ENCODE results near the gene PHF10. TPM values are rescaled to one million over a fixed set of nuclear protein-coding genes. Genes with fewer than 3 reads are reported as not detected.

The PHF10 gene
- total and polyA plus RNA-seq, 8 donors = 33.5 to 122 (median 106) TPM

DNA sequence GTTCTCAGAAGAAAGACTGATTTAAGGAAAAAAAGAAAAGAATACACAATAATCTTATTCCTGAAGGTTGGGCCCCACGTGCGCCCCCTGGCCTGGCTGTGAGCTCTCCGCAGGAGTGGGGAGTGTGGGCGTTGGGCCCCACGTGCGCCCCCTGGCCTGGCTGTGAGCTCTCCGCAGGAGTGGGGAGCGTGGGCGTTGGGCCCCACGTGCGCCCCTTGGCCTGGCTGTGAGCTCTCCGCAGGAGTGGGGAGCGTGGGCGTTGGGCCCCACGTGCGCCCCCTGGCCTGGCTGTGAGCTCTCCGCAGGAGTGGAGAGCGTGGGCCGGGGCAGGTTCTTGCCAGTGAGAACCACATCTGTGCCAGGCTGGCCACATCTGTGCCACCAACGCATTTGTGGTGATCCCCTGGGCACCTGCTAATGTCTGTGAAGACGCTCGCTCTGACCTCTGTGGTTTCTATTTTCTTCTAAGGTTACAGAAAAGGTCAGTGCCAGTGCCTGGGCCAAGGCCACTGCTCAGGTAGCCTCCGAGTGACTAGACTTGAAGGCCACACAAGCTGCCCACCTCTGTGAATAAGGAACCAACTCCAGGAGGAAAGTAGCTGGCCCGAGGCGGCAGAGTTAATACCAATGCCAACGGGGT is 63.4 kb downstream of the PHF10 start:
- TF ChIP-seq, protein P1, sequence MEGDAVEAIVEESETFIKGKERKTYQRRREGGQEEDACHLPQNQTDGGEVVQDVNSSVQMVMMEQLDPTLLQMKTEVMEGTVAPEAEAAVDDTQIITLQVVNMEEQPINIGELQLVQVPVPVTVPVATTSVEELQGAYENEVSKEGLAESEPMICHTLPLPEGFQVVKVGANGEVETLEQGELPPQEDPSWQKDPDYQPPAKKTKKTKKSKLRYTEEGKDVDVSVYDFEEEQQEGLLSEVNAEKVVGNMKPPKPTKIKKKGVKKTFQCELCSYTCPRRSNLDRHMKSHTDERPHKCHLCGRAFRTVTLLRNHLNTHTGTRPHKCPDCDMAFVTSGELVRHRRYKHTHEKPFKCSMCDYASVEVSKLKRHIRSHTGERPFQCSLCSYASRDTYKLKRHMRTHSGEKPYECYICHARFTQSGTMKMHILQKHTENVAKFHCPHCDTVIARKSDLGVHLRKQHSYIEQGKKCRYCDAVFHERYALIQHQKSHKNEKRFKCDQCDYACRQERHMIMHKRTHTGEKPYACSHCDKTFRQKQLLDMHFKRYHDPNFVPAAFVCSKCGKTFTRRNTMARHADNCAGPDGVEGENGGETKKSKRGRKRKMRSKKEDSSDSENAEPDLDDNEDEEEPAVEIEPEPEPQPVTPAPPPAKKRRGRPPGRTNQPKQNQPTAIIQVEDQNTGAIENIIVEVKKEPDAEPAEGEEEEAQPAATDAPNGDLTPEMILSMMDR (IDR thresholded peaks at IDR 0.05) = no peak
- Histone ChIP-seq H3K4me3 (no peak overlapping the region), H3K27me3 (no peaks in the 10 kb centered on the region), H3K36me3 (peaks cover 0 to 58% of the 10 kb centered on the region in 2 donors), H3K9me3 (no peaks in the 10 kb centered on the region), H3K4me1 (no peaks in the 10 kb centered on the region), H3K27ac (no peak overlapping the region)
- intact Hi-C loops (cut with DNase I) = no loop called here
- ATAC-seq = no peak
- DNase-seq = peak in 1 of 4 donors; percentile 68

DNA sequence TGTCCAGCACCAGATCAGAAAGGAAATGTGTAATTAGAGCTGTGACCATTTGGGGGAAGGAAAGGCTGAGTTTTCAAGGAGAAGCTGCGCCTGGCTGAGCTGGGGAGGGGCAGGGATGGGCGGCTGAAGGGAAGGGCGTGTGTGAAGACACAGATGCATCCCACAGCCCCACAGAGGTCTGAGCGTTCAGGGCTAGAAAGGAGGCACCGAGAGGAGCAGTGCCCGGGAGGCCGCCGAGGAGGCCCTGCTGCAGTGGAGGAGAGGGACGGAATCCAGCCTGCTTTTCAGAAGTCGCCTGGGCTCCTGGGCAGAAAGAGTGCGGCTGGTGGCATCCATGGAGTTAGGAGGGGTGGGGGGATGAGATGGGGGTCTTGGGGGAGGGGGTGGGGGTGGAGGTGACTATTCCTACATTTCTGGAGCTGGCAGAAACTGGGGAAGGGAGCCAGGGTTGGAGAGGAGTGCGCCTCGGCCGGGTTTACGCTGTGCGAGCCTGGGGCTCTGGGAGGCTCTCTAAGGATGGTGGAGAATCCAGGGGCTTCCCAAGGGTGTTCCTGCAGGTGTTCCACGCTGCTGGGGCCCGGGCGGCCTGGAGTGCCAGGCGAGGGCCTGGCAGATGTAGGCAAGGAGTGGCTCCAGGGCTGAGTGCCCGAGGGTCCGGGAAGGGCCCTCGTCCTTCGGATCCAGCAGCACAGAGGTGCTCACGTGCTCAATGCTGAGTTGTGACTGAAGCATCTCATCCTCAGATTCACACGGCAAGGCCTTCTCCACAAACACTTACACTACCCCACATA is 64.3 kb downstream of the PHF10 start:
- Histone ChIP-seq H3K27ac (no peak overlapping the region), H3K27me3 (no peaks in the 10 kb centered on the region), H3K4me1 (no peaks in the 10 kb centered on the region), H3K4me3 (no peak overlapping the region), H3K9me3 (no peaks in the 10 kb centered on the region), H3K36me3 (peaks cover 0 to 51% of the 10 kb centered on the region in 2 donors)
- ATAC-seq (no peak), DNase-seq (no peak)
- intact Hi-C loops (cut with DNase I) = no loop called here
- TF ChIP-seq, protein P1 (IDR thresholded peaks at IDR 0.05) = no peak

DNA sequence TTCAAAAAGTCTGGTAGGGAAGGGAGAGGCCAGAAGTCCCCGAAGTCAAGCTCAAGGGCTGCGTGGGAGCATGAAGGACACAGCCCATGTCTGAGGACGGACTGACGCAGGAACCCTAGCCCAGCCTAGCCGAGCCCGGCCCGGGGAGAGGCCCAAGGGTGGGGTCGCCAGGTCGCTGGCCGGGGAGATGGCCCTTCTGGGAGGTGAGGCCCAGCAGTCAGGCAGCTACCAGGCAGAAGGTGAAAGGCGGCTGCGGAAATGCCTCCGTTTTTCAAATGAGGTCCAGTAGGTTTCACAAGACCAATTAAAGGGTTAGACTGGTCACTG is 67.1 kb downstream of the PHF10 start:
- H3K4me1 ChIP-seq = peaks cover 0 to 4% of the 10 kb centered on the region in 2 donors
- H3K4me3 ChIP-seq = no peak overlapping the region
- DNase-seq = peak in 1 of 4 donors; percentile 70
- H3K27me3 ChIP-seq = no peaks in the 10 kb centered on the region
- H3K27ac ChIP-seq = no peak overlapping the region
- no peaks in the 10 kb centered on the region for H3K9me3 ChIP-seq
- ATAC-seq = no peak
- TF ChIP-seq, protein P1 (IDR thresholded peaks at IDR 0.05) = no peak
- intact Hi-C loops (cut with DNase I) = no loop called here
- peaks cover 0 to 37% of the 10 kb centered on the region in 2 donors for H3K36me3 ChIP-seq

GRCh38 chr6:169656546-169657283 is 67.6 kb downstream of the PHF10 start:
- Histone ChIP-seq H3K4me1 (peaks cover 0 to 4% of the 10 kb centered on the region in 2 donors), H3K27me3 (no peaks in the 10 kb centered on the region), H3K27ac (no peak overlapping the region), H3K4me3 (no peak overlapping the region), H3K36me3 (peaks cover 0 to 37% of the 10 kb centered on the region in 2 donors), H3K9me3 (no peaks in the 10 kb centered on the region)
- intact Hi-C loops (cut with DNase I) = no loop called here
- no peak for DNase-seq
- TF ChIP-seq, protein P1 (IDR thresholded peaks at IDR 0.05) = no peak
- no peak for ATAC-seq

All from left lung (tissue), 10 donors.